PC-9 (cell line): ENCODE measurements around the gene PKD1L1. TPM values are rescaled to one million over a fixed set of nuclear protein-coding genes. Genes with fewer than 3 reads are reported as not detected.
A peak's percentile ranks its signal among the peaks of the same experiment; 100 is the strongest.

Source experiments
- BruUV-seq: library from RNA; stranded (reverse); fragments of 400-500 nt; replicated peaks from 2 replicates; lab custom pipeline; 2021; lab: Mats Ljungman, UMichigan
- CTCF ChIA-PET: fragments of 300-600 bp; sonication (Branson Sonifier 250); formaldehyde crosslinking; loops from one replicate; lab custom pipeline; 2022; ENCODE audit warnings: antibody characterized with exemption; lab: Charles Lee
- POLR2A ChIA-PET: fragments of 300-600 bp; sonication (Branson Sonifier 250); formaldehyde crosslinking; loops from one replicate; lab custom pipeline; 2022; ENCODE audit warnings: antibody characterized with exemption; ENCODE audit not compliant: unreplicated experiment; lab: Charles Lee
- DNase-seq, 2 experiments: peaks; one replicate each; pipeline versions ENCODE4 v3.0.0 to v3.0.0-alpha.2; 2015 to 2022; ENCODE audit warnings: mixed read lengths in 1 of 2
- H2AFZ ChIP-seq: fragments of 200-600 bp; sonication (generic); 2 replicates; pipeline ENCODE4 v1.8.1; 2017; ENCODE audit warnings: antibody characterized with exemption
- H3F3A ChIP-seq: fragments of 200-600 bp; sonication (generic); 2 replicates; pipeline ENCODE4 v1.8.1; 2017; ENCODE audit warnings: antibody characterized with exemption, mild to moderate bottlenecking, low read depth; ENCODE audit not compliant: insufficient read depth
- H3K27ac ChIP-seq: fragments of 200-600 bp; sonication (generic); 2 replicates; pipeline ENCODE4 v1.6.1; 2016; ENCODE audit warnings: mixed run types
- H3K27me3 ChIP-seq: fragments of 200-600 bp; sonication (generic); 2 replicates; pipeline ENCODE4 v1.6.1; 2016; ENCODE audit warnings: low read depth, mixed run types; ENCODE audit not compliant: insufficient read depth
- H3K36me3 ChIP-seq: fragments of 200-600 bp; sonication (generic); 2 replicates; pipeline ENCODE4 v1.6.1; 2016; ENCODE audit warnings: low read depth, mixed run types
- H3K4me1 ChIP-seq: fragments of 200-600 bp; sonication (generic); replicated peaks from 2 replicates; pipeline ENCODE4 v1.6.1; 2016; ENCODE audit warnings: mixed run types; ENCODE audit not compliant: insufficient read depth
- H3K4me2 ChIP-seq: fragments of 200-600 bp; sonication (generic); 2 replicates; pipeline ENCODE4 v1.6.1; 2017; ENCODE audit warnings: mixed run types
- H3K4me3 ChIP-seq: fragments of 200-600 bp; sonication (generic); 2 replicates; pipeline ENCODE4 v1.6.1; 2016; ENCODE audit warnings: mixed run types
- H3K79me2 ChIP-seq: fragments of 200-600 bp; sonication (generic); 2 replicates; pipeline ENCODE4 v1.6.1; 2017; ENCODE audit warnings: low read depth, mixed run types
- H3K9me2 ChIP-seq: fragments of 200-600 bp; sonication (generic); 2 replicates; pipeline ENCODE4 v1.8.1; 2017; ENCODE audit warnings: mild to moderate bottlenecking; ENCODE audit not compliant: insufficient read depth
- H3K9me3 ChIP-seq: fragments of 200-600 bp; sonication (generic); 2 replicates; pipeline ENCODE4 v1.8.1; 2016; ENCODE audit warnings: low read depth; ENCODE audit not compliant: insufficient read depth
- H4K20me1 ChIP-seq: fragments of 200-600 bp; sonication (generic); 2 replicates; pipeline ENCODE4 v1.8.1; 2017; ENCODE audit not compliant: insufficient read depth
- EZH2 ChIP-seq: fragments of 200-600 bp; sonication (generic); IDR thresholded peaks from 2 replicates; pipeline ENCODE4 v1.8.0; 2017; ENCODE audit warnings: antibody characterized with exemption, low read depth
- intact Hi-C: fragments of 100-400 bp; cut with micrococcal nuclease; formaldehyde crosslinking; loops from one replicate; pipeline ENCODE4 v1.10.0; 2022; ENCODE audit not compliant: unreplicated experiment
- total RNA-seq: library from RNA; stranded (reverse); gene quantifications from 2 replicates; pipeline ENCODE4 v1.2.3, GENCODE V29; 2021
- TF ChIP-seq, protein P1 (sequence below): fragments of 200-600 bp; sonication (generic); conservative IDR thresholded peaks from 2 replicates; pipeline ENCODE4 v1.6.1; 2017; ENCODE audit warnings: mixed run types, antibody characterized with exemption, mild to moderate bottlenecking, moderate library complexity

PKD1L1 gene
- total RNA-seq, 1 experiment from 2014 or later: 0.07 TPM

GRCh38 chr7:47885987-47886811 lies 62.1 kb downstream of the PKD1L1 start:
- DNase-seq: no peak
- H3F3A ChIP-seq: no peaks in the 10 kb centered on the region
- no peak overlapping the region for H3K4me3 ChIP-seq
- H3K4me2 ChIP-seq: no peak overlapping the region
- H3K27ac ChIP-seq: no peak overlapping the region
- intact Hi-C loops: no loop called here
- 0 out of 2 replicates have a peak, but pooled peaks cover 6% of the 10 kb centered on the region for H3K27me3 ChIP-seq
- no peaks in the 10 kb centered on the region for H4K20me1 ChIP-seq
- TF ChIP-seq, protein P1, sequence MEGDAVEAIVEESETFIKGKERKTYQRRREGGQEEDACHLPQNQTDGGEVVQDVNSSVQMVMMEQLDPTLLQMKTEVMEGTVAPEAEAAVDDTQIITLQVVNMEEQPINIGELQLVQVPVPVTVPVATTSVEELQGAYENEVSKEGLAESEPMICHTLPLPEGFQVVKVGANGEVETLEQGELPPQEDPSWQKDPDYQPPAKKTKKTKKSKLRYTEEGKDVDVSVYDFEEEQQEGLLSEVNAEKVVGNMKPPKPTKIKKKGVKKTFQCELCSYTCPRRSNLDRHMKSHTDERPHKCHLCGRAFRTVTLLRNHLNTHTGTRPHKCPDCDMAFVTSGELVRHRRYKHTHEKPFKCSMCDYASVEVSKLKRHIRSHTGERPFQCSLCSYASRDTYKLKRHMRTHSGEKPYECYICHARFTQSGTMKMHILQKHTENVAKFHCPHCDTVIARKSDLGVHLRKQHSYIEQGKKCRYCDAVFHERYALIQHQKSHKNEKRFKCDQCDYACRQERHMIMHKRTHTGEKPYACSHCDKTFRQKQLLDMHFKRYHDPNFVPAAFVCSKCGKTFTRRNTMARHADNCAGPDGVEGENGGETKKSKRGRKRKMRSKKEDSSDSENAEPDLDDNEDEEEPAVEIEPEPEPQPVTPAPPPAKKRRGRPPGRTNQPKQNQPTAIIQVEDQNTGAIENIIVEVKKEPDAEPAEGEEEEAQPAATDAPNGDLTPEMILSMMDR: no peak
- no peak for TF ChIP-seq EZH2
- H3K36me3 ChIP-seq: no peaks in the 10 kb centered on the region
- no TSS peak for BruUV-seq
- H3K9me3 ChIP-seq: no peaks in the 10 kb centered on the region; the same call in 1 of the 2 replicates
- ChIA-PET CTCF (interaction anchor here (0.6 kb wide), 1 partner anchor 34 kb away, joined by 3 read pairs; no protein-coding TSS in a partner anchor), POLR2A (no interaction called here)
- H3K9me2 ChIP-seq: no peaks in the 10 kb centered on the region
- H2AFZ ChIP-seq: no peak overlapping the region
- peaks cover 11% of the 10 kb centered on the region; the same call in 1 of the 2 replicates for H3K4me1 ChIP-seq
- no peaks in the 10 kb centered on the region for H3K79me2 ChIP-seq

DNA sequence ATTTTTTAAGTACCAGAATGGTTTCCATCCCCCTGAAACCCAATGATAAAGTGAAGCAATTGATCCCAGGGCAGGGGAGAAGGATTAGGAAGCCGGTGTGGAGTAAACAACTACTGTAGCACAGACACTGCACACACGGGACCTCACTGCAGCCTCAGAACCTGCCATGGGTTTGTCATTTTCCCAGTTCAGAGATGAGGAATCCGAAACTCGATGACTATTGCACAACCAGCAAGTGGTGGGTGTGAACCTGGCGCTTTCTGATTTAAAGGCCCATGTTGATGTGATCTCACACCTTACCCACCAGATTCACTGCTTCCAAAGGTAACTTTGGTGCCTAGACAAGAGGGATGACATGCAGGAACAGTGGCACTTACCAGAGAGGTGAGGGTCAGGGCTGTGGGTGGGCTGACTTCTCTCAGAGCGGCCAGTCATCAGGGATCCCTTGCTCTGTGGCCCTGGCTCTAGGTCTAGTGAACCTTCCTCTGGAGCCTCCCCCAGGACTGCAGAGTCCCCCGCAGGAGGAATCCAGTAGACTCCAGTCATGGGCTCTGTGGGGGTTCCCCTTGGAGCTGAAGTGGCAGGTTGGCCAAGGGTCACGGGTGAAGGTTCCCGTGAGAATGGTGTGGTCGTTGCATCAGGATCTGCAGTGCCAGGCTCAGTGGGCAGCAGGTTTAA lies 62.8 kb downstream of the PKD1L1 start:
- H3K4me1 ChIP-seq: peaks cover 11% of the 10 kb centered on the region; the same call in 1 of the 2 replicates
- no peaks in the 10 kb centered on the region for H3K79me2 ChIP-seq
- H3K4me3 ChIP-seq: no peak overlapping the region
- intact Hi-C loops: no loop called here
- H3K4me2 ChIP-seq: no peak overlapping the region
- ChIA-PET POLR2A (interaction anchor here (0.6 kb wide), 1 partner anchor 549 kb away, joined by 24 read pairs; no protein-coding TSS in a partner anchor), CTCF (no interaction called here)
- H3K9me3 ChIP-seq: no peaks in the 10 kb centered on the region; the same call in 1 of the 2 replicates
- TF ChIP-seq, protein P1: no peak
- TF ChIP-seq EZH2: no peak
- no TSS peak for BruUV-seq
- no peak overlapping the region for H3K27ac ChIP-seq
- H3F3A ChIP-seq: no peaks in the 10 kb centered on the region
- no peak overlapping the region for H2AFZ ChIP-seq
- no peaks in the 10 kb centered on the region for H3K9me2 ChIP-seq
- H3K27me3 ChIP-seq: 0 out of 2 replicates have a peak, but pooled peaks cover 6% of the 10 kb centered on the region
- H4K20me1 ChIP-seq: no peaks in the 10 kb centered on the region
- no peak for DNase-seq
- no peaks in the 10 kb centered on the region for H3K36me3 ChIP-seq

DNA sequence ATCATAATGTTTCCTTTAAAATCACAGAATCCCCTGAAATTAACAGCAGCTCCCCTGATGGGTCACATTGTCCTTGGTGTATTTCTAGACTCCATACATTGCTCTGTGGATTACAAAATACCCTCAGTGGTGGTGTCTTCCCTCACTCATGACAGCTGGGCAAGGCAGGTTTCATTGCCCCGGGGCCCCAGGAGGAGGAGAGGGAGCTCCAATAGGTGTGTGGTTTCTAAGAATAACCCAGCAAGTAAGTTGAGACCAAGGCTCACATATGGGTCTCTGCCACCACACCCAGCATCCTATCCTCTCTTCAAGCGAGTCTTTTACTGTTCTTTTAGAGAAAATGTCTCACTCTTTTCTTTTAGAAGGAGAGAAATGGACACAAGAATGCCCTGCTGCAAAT lies 63.6 kb downstream of the PKD1L1 start:
- ChIA-PET POLR2A (interaction anchor here (0.6 kb wide), 1 partner anchor 548 kb away, joined by 24 read pairs; no protein-coding TSS in a partner anchor), CTCF (interaction anchor here (0.6 kb wide), 1 partner anchor 254 kb away, joined by 6 read pairs; no protein-coding TSS in a partner anchor)
- intact Hi-C loops: no loop called here
- H3K9me3 ChIP-seq: no peaks in the 10 kb centered on the region; the same call in 1 of the 2 replicates
- no peaks in the 10 kb centered on the region for H3K9me2 ChIP-seq
- no peaks in the 10 kb centered on the region for H3F3A ChIP-seq
- DNase-seq: peak; percentile 22 to 53
- H3K27me3 ChIP-seq: 0 out of 2 replicates have a peak, but pooled peaks cover 6% of the 10 kb centered on the region
- no TSS peak for BruUV-seq
- no peak overlapping the region for H2AFZ ChIP-seq
- H3K27ac ChIP-seq: no peak overlapping the region
- no peaks in the 10 kb centered on the region for H3K36me3 ChIP-seq
- H3K4me2 ChIP-seq: no peak overlapping the region
- H3K79me2 ChIP-seq: no peaks in the 10 kb centered on the region
- H4K20me1 ChIP-seq: no peaks in the 10 kb centered on the region
- TF ChIP-seq, protein P1: no peak
- no peak for TF ChIP-seq EZH2
- H3K4me1 ChIP-seq: peaks cover 11% of the 10 kb centered on the region; the same call in 1 of the 2 replicates
- H3K4me3 ChIP-seq: no peak overlapping the region
